ENCODE results near the gene MAST2. TPM values are rescaled to one million over a fixed set of nuclear protein-coding genes. Genes with fewer than 3 reads are reported as not detected.

The MAST2 gene
- total and polyA plus RNA-seq, 9 of the 15 experiments (the other 6 are each of a cell fraction or from before 2014, with no cell fraction given): 0.73 to 32.0 (median 17.8) TPM

DNA sequence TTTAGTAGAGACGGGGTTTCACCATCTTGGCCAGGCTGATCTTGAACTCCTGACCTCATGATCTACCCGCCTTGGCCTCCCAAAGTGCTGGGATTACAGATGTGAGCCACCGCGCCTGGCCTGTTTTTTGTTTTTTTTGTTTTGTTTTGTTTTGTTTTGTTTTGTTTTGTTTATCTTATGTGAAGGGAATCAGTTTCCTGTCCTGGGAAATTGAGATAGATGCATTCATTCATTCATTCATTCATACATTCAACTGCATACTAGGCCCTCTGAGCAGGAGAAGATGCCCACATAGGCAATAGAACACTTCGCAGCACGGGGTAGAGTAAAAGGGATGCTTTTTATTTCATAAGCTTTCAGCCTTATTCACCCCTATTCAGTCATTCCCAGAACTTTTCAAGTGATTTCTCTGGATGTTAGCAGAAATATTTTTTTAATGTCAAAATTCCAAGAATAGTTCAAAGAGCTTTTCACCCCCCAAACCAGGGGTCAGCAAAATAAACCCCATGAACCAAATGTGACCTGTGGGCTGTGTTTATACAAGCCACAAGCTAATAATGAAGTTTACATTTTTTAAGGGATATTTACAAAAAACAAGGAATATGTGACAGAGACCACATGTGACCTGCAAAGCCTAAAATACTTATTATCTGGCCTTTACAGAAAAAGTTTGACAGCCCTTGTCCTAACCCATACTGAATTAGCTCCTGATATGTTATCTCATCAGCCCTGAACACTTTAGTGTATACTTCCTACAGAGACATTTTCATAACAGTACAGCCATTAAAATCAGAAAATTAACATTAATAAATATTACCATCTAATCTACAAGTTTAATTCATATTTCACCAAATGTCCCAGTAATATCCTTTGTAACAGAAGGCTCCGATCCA is 127.1 kb downstream of the MAST2 start (continued):
- TF ChIP-seq TEAD4 (IDR thresholded peaks at IDR 0.05; ENCODE audit: low read length) (peak; percentile 69; the same call in 1 of the 2 replicates), TEAD4 (CRISPR knock-in tag; IDR thresholded peaks at IDR 0.05; ENCODE audit: borderline replicate concordance) (no peak), ZNF124 (CRISPR knock-in tag; IDR thresholded peaks at IDR 0.05) (no peak), ZBTB8A (IDR thresholded peaks at IDR 0.05; ENCODE audit: partially characterized antibody) (no peak), TBL1XR1 (IDR thresholded peaks at IDR 0.05; ENCODE audit: low read length in 2 of 2) (no peak), ZNF583 (CRISPR knock-in tag; IDR thresholded peaks at IDR 0.05) (no peak), DACH1 (IDR thresholded peaks at IDR 0.05; ENCODE audit: partially characterized antibody) (peak; percentile 9), RBM14 (IDR thresholded peaks at IDR 0.05; ENCODE audit: borderline replicate concordance, insufficient read depth, low read depth, low read length) (no peak), ZNF408 (CRISPR knock-in tag; IDR thresholded peaks at IDR 0.05; ENCODE audit: low read depth) (no peak), RBBP5 (IDR thresholded peaks at IDR 0.05; ENCODE audit: borderline replicate concordance, insufficient read depth, low read length, poor library complexity, severe bottlenecking) (no peak), NR1H2 (CRISPR knock-in tag; IDR thresholded peaks at IDR 0.05) (no peak), SMARCC2 (IDR thresholded peaks at IDR 0.05; ENCODE audit: low read depth) (peak; percentile 44; the same call in 1 of the 2 replicates), ZNF699 (CRISPR knock-in tag; IDR thresholded peaks at IDR 0.05; ENCODE audit: insufficient replicate concordance) (no peak), CC2D1A (IDR thresholded peaks at IDR 0.05) (no peak), LCOR (CRISPR knock-in tag; IDR thresholded peaks at IDR 0.05) (no peak), MEIS2 (IDR thresholded peaks at IDR 0.05; ENCODE audit: partially characterized antibody) (peak; percentile 53), ZNF76 (CRISPR knock-in tag; IDR thresholded peaks at IDR 0.05; ENCODE audit: borderline replicate concordance) (no peak), CAMTA2 (CRISPR knock-in tag; conservative IDR thresholded peaks at IDR 0.05) (no peak), RBM15 (IDR thresholded peaks at IDR 0.05; ENCODE audit: insufficient read depth, low read length) (no peak), STAT5B (CRISPR knock-in tag; IDR thresholded peaks at IDR 0.05) (no peak), CBX3 (IDR thresholded peaks at IDR 0.05; ENCODE audit: borderline replicate concordance in 1 of 2, low read length in 2 of 2) (no peak), POU5F1 (IDR thresholded peaks at IDR 0.05; ENCODE audit: borderline replicate concordance, low read depth, low read length, partially characterized antibody) (no peak), FOXK2 (conservative IDR thresholded peaks at IDR 0.05 in 1 of 2, IDR thresholded peaks at IDR 0.05 in 1 of 2; ENCODE audit: low read depth in 2 of 2) (peak in 1 of 2 experiments; percentile 44; a peak in 2 of 4 replicates)
- TF ChIP-seq, protein P1, sequence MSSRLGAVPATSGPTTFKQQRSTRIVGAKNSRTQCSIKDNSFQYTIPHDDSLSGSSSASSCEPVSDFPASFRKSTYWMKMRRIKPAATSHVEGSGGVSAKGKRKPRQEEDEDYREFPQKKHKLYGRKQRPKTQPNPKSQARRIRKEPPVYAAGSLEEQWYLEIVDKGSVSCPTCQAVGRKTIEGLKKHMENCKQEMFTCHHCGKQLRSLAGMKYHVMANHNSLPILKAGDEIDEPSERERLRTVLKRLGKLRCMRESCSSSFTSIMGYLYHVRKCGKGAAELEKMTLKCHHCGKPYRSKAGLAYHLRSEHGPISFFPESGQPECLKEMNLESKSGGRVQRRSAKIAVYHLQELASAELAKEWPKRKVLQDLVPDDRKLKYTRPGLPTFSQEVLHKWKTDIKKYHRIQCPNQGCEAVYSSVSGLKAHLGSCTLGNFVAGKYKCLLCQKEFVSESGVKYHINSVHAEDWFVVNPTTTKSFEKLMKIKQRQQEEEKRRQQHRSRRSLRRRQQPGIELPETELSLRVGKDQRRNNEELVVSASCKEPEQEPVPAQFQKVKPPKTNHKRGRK (tag; IDR thresholded peaks at IDR 0.05): no peak
- TF ChIP-seq, protein P2, sequence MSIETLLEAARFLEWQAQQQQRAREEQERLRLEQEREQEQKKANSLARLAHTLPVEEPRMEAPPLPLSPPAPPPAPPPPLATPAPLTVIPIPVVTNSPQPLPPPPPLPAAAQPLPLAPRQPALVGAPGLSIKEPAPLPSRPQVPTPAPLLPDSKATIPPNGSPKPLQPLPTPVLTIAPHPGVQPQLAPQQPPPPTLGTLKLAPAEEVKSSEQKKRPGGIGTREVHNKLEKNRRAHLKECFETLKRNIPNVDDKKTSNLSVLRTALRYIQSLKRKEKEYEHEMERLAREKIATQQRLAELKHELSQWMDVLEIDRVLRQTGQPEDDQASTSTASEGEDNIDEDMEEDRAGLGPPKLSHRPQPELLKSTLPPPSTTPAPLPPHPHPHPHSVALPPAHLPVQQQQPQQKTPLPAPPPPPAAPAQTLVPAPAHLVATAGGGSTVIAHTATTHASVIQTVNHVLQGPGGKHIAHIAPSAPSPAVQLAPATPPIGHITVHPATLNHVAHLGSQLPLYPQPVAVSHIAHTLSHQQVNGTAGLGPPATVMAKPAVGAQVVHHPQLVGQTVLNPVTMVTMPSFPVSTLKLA (conservative IDR thresholded peaks at IDR 0.05): peak; percentile 27 to 39; a peak in 1 of 4 replicates
